ENCODE results near the gene CLCN1. TPM values are rescaled to one million over a fixed set of nuclear protein-coding genes. Genes with fewer than 3 reads are reported as not detected.

CLCN1 gene
- total RNA-seq, 1 donor from 2014 or later = 0.14 TPM

DNA sequence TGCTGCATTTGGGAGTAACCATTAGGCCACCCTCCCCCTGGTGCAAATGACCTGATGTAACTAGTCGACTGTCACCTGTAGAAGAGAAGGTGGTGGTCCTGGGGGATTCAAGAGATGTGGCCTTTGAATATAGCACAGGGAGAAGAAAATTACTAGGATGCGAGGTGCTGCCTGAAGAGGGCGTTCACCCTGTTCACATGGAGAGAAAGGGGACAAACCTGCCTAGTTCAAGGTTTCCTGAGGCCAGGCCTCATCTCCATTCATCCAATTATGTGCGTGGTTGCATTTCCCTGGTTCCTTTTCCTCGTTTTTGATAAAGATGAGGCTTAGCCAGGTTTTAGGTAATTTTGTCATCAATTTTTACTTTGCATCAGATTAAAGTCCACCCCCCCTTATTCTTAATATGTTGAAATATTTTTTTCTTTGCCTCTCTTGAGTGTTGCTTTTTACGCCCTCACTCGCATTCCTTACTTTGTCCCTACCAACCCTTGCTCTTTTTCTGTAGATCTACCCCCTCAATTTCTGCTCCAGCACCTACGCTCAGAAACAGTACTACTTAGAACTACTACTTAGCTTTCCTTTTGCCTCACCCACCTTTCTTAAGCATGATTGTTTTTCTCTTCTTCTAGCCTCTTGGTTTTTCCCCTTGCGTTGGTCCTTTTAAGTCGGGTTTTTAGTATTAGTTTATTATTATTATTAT, 13.7 kb downstream of the CLCN1 start:
- Mint-ChIP-seq H3K27me3 (peaks cover 3% of the 10 kb centered on the region), H3K4me3 (ENCODE audit: low read depth) (no peak overlapping the region), H3K36me3 (ENCODE audit: insufficient read depth) (no peaks in the 10 kb centered on the region), H3K9me3 (ENCODE audit: low read depth) (no peaks in the 10 kb centered on the region), H3K27ac (no peak overlapping the region), H3K4me1 (ENCODE audit: low read depth) (peaks cover 8% of the 10 kb centered on the region)
- TF ChIP-seq, protein P1, sequence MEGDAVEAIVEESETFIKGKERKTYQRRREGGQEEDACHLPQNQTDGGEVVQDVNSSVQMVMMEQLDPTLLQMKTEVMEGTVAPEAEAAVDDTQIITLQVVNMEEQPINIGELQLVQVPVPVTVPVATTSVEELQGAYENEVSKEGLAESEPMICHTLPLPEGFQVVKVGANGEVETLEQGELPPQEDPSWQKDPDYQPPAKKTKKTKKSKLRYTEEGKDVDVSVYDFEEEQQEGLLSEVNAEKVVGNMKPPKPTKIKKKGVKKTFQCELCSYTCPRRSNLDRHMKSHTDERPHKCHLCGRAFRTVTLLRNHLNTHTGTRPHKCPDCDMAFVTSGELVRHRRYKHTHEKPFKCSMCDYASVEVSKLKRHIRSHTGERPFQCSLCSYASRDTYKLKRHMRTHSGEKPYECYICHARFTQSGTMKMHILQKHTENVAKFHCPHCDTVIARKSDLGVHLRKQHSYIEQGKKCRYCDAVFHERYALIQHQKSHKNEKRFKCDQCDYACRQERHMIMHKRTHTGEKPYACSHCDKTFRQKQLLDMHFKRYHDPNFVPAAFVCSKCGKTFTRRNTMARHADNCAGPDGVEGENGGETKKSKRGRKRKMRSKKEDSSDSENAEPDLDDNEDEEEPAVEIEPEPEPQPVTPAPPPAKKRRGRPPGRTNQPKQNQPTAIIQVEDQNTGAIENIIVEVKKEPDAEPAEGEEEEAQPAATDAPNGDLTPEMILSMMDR (IDR thresholded peaks at IDR 0.05; ENCODE audit: unreplicated experiment) = no peak
- DNase-seq (ENCODE audit: low spot score, unreplicated experiment) = no peak

DNA sequence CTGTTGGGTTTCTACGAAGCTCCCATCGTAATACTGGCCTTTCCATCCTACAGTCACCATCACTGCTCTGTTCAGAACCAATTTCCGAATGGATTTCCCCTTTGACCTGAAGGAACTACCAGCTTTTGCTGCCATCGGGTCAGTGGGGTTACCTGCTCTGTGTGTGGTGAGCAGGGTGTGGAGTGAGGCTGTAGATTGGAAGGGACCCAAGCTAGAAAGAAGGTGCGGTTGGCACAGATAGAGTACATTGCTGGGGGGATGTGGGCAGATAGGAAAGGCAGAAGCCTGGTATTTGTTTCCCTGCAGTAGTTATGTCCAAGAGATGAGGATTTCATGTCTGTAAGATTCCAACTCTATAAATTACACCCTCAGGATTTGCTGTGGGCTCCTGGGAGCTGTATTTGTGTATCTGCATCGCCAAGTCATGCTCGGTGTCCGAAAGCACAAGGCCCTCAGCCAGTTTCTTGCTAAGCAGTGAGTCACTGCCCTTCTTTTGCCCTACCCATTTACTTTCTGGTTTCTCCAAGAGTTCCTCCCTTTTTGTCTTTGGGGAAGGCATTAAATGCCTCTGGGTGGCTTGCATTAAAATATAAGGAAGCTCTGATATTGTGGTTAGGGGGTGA, 15.4 kb downstream of the CLCN1 start:
- no peaks in the 10 kb centered on the region for H3K9me3 Mint-ChIP-seq (ENCODE audit: low read depth)
- H3K4me3 Mint-ChIP-seq (ENCODE audit: low read depth) = no peak overlapping the region
- TF ChIP-seq, protein P1 (IDR thresholded peaks at IDR 0.05; ENCODE audit: unreplicated experiment) = no peak
- no peaks in the 10 kb centered on the region for H3K4me1 Mint-ChIP-seq (ENCODE audit: low read depth)
- H3K27me3 Mint-ChIP-seq = peaks cover 5% of the 10 kb centered on the region
- no peak overlapping the region for H3K27ac Mint-ChIP-seq
- DNase-seq (ENCODE audit: low spot score, unreplicated experiment) = no peak
- H3K36me3 Mint-ChIP-seq (ENCODE audit: insufficient read depth) = no peaks in the 10 kb centered on the region

DNA sequence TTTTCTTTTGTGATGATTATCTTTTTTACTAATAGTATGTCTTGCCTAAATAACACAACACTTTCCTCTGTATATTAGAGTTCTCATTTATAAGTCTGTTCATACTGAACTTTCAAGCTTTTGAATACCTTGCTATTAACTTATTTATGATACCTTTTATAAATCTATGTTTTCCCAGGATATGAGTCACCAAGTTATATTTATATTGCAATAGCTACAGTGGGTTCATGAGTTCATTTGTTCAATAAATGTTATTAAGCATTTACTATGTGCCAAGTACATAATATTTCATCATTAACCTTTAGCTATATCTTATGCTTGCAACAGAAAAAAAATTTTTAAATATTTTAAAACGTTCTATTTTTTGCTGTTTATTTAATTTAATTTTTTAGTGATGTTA, 18.3 kb downstream of the CLCN1 start:
- Mint-ChIP-seq H3K27ac (no peak overlapping the region), H3K27me3 (peaks cover 8% of the 10 kb centered on the region), H3K4me1 (ENCODE audit: low read depth) (no peaks in the 10 kb centered on the region), H3K9me3 (ENCODE audit: low read depth) (no peaks in the 10 kb centered on the region), H3K4me3 (ENCODE audit: low read depth) (no peak overlapping the region), H3K36me3 (ENCODE audit: insufficient read depth) (no peaks in the 10 kb centered on the region)
- TF ChIP-seq, protein P1 (IDR thresholded peaks at IDR 0.05; ENCODE audit: unreplicated experiment) = no peak
- DNase-seq (ENCODE audit: low spot score, unreplicated experiment) = no peak

DNA sequence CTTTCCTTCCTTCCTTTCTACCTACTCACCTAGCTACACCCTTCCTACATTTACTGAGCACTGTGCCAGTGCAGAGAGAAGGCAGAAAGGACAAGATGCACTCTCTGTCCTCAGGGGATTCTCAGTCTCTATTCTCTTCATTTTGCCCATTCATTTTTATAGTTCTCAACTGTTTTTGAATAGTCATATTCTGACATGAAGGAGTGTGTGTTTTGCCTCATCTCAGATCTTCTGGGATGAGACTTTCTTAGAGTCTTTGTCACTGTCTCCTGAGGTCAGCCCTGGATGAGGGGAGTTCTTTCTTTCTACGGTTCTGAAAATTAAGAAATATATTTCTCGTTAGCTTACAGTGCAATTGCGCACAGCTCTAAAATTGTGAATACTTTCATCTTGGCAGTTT, 21.3 kb downstream of the CLCN1 start:
- DNase-seq (ENCODE audit: low spot score, unreplicated experiment) = no peak
- Mint-ChIP-seq H3K27ac (no peak overlapping the region), H3K4me3 (ENCODE audit: low read depth) (no peak overlapping the region), H3K27me3 (peaks cover 8% of the 10 kb centered on the region), H3K9me3 (ENCODE audit: low read depth) (no peaks in the 10 kb centered on the region), H3K36me3 (ENCODE audit: insufficient read depth) (no peaks in the 10 kb centered on the region), H3K4me1 (ENCODE audit: low read depth) (no peaks in the 10 kb centered on the region)
- TF ChIP-seq, protein P1 (IDR thresholded peaks at IDR 0.05; ENCODE audit: unreplicated experiment) = no peak

DNA sequence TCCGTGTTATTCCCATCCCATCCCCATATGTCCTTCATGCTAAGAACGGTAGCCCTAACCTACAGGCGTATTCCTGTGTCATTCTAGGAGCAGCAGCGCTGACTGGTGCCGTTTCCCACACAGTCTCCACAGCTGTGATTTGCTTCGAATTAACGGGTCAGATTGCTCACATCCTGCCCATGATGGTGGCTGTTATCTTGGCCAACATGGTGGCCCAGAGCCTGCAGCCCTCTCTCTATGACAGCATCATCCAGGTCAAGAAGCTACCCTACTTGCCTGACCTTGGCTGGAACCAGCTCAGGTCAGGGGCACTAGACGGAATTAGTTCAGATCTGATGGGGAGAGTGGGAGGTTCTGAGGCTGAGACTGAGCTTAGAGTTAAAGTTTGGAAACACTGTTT, 25.9 kb downstream of the CLCN1 start:
- Mint-ChIP-seq H3K27me3 (peaks cover 24% of the 10 kb centered on the region), H3K36me3 (ENCODE audit: insufficient read depth) (no peaks in the 10 kb centered on the region), H3K27ac (no peak overlapping the region), H3K9me3 (ENCODE audit: low read depth) (no peaks in the 10 kb centered on the region), H3K4me1 (ENCODE audit: low read depth) (peaks cover 3% of the 10 kb centered on the region), H3K4me3 (ENCODE audit: low read depth) (no peak overlapping the region)
- TF ChIP-seq, protein P1 (IDR thresholded peaks at IDR 0.05; ENCODE audit: unreplicated experiment) = no peak
- DNase-seq (ENCODE audit: low spot score, unreplicated experiment) = no peak

All from progenitor cell of endocrine pancreas (in vitro differentiated cells).